COLO668 (cell line): Measurements from ENCODE around the gene MYOZ3.

Source experiments
- DNase-seq: peaks from one replicate; lab custom pipeline; 2025; ENCODE audit not compliant: unreplicated experiment; lab: John Stamatoyannopoulos, UW

MYOZ3 gene

DNA sequence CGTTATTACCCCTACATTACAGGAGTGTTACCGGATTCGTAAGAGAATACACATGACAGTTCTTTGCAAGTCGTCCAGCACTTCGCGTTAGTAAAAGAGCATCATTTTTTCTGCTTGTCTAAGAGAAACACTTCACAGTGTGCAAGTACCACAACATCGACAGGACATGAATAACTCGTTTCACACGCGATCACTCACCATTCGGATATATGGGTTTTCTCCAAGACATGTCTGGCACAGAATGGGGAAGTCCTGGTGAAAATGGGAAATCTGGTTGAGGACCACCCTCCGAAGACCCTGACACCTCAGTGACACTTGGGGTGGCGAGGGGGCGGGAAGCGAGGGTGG is 39.2 kb downstream of the MYOZ3 start:
- no peak for DNase-seq

DNA sequence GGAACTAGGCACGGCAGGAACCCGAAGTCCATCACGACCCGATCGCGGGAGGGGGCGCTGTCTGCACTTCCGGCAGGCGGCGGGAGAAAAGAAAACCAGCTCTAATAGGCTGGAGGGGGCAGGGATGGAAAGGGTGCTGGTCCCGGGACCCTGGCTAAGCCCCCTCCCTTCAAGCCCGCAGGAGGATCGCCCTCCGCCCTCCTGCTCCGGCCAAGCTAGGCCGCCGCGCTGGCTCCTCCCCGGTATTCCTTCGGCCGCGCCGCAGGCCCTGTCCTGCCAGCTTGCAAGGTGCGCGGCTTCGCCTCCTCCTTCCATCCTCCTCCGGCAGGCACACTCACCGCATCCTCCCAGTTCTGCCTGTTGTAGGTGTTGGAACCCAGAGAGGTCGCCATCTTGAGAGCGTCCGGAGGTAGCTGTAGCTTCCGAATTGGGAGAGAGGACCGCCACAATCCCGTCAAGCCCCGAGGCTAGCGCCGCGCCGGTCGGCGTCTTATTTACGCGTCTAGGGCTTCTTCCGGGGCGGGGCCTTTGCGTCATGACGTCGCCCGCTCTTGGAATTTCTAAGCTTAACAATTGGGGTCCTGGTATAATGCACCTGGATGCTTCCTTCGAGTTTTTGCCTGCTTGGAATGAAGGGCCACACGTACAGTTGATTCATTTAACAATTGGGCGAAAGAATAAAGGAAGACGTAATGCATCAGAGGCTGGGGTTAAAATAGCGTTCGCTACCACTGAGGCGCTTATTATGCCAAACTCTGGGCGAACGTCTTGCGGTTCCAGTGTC is 39.7 kb downstream of the MYOZ3 start, which contains the start of gene RBM22:
TSS of gene RBM22 (minus strand) at position 469 of the 784 bp plus-strand sequence. CDS start at position 392, 77 bp downstream.
- DNase-seq, result peak; percentile 86

DNA sequence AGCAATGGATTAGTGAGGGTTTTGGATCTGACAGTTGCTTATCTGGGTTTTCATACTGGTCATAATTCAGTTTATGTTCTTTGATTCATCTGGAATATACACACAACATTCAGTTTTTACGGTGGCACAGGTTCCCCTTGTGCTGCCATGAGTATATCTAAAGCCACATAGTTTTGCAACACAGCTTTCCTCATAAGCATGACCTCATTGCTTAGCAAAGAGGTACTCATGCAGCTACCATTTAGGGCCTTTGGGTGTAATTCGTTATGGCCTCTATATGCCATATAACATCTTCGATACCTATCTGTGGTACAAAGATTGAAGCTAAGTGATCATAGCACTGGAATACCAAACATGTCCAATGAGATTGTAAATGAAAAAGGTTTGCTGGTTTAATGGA is 42.7 kb downstream of the MYOZ3 start:
- no peak for DNase-seq

DNA sequence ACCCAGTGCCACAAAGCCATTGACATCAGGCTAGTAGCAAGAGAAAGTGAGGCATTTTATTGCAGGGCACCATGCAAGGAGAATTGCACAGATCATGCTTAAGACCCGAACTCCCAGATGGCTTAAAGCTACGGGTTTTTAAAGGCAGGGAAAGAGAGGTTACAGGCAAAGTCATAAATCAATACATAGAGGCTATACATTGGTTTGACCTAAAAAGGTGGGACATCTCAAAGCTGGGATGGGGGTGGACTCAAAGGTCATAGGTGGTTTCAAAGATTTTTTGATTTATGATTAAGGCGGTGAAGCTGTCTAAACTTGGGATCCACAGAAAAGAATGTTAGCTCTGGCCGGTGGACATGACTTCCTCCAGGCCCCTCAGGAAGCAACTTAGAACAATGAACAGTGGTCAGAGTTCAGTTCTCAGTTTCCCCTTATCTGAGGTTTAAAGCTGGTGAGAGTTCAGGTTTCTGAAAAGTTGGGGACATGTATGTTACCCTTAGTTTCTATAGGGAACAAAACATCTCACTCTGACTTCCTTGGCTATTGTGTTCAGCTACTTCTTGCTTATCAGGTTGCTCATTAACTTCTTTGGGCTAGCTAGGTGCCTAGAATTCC is 45.8 kb downstream of the MYOZ3 start:
- DNase-seq, result no peak

DNA sequence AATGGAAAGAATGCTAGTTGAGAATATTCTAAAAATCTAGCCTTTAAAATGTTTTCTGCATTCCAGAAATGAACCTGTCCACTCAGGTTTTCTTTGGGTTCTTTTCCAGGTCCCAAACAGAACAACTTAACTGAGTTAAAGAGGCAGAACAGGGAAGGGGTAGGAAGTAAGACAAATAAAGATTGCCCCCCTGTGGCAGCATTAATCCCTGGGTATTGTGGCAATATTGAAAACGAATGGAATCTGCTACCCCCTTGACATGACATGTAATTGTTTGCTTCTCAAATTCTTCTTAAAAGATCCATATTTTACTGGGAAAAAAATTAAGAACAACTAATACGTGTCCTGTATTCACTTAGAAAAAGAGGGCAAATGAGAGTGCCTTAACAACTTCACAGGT is 49.1 kb downstream of the MYOZ3 start:
- no peak for DNase-seq

DNA sequence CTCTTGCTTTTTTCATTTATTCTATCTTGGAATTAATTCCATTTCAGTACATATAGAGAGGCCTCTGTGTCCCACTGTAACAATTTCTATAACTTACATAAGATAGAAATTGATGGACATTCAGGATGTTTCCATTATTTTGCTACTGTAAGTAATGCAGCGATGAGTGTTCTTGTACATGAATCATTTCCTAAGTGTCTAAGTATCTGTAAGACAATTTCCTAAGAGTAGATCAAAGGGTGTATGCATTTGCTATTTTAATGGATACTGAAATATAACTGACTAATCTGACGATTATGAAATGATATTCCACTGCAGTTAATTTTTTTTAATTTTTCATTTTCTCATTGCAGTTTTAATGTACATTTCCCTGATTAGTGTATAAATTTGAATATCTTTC is 62.8 kb downstream of the MYOZ3 start:
- no peak for DNase-seq
